HepG2 (cell line): Measurements from ENCODE around the gene EPHA2. TPM values are rescaled to one million over a fixed set of nuclear protein-coding genes. Genes with fewer than 3 reads are reported as not detected.

Experiments used
- ESRRA ChIP-seq: sonication (generic); formaldehyde crosslinking; IDR thresholded peaks from 2 replicates; pipeline ENCODE4 v1.5.1; 2020; ENCODE audit warnings: mild to moderate bottlenecking, low read depth, missing genetic modification reagents
- ETV6 ChIP-seq: sonication (generic); formaldehyde crosslinking; conservative IDR thresholded peaks from 2 replicates; pipeline ENCODE4 v1.4.0; 2020; ENCODE audit warnings: missing genetic modification reagents
- HNF4G ChIP-seq, 2 experiments: sonication (generic) in 1 of 2; formaldehyde crosslinking in 1 of 2; IDR thresholded peaks; 2 replicates each; pipeline versions ENCODE4 v1.4.0 to v1.6.1; 2011 to 2020; ENCODE audit warnings: borderline replicate concordance in 2 of 2, low read depth in 2 of 2, mild to moderate bottlenecking in 2 of 2, low read length in 1 of 2, missing genetic modification reagents in 1 of 2, moderate library complexity in 1 of 2
- KDM5B ChIP-seq: sonication (generic); formaldehyde crosslinking; IDR thresholded peaks from 2 replicates; pipeline ENCODE4 v1.4.0; 2020; ENCODE audit warnings: missing genetic modification reagents, mild to moderate bottlenecking, borderline replicate concordance
- KLF16 ChIP-seq, 2 experiments: sonication (generic) in 1 of 2; formaldehyde crosslinking in 1 of 2; IDR thresholded peaks; 2 replicates each; pipeline versions ENCODE4 v1.6.1 to v1.8.0; 2016 to 2023; ENCODE audit warnings: missing genetic modification reagents in 2 of 2, missing compliant biosample characterization in 1 of 2
- RFXANK ChIP-seq: IDR thresholded peaks from 2 replicates; pipeline ENCODE4 v1.6.1; 2016
- RXRB ChIP-seq: IDR thresholded peaks from 2 replicates; pipeline ENCODE4 v1.6.1; 2016; ENCODE audit warnings: borderline replicate concordance, missing genetic modification reagents, missing compliant biosample characterization
- TCF7 ChIP-seq: sonication (generic); IDR thresholded peaks from 2 replicates; pipeline ENCODE4 v1.6.1; 2016; ENCODE audit warnings: antibody characterized with exemption, low read depth
- ZFP90 ChIP-seq: sonication (generic); formaldehyde crosslinking; IDR thresholded peaks from 2 replicates; pipeline ENCODE4 v1.8.0; 2022; ENCODE audit warnings: missing genetic modification reagents, mild to moderate bottlenecking, inconsistent platforms, borderline replicate concordance
- ZNF230 ChIP-seq: sonication (generic); formaldehyde crosslinking; IDR thresholded peaks from 2 replicates; pipeline ENCODE4 v1.4.0; 2020; ENCODE audit warnings: mild to moderate bottlenecking, missing genetic modification reagents
- ZNF33B ChIP-seq: sonication (generic); formaldehyde crosslinking; IDR thresholded peaks from 2 replicates; pipeline ENCODE4 v1.5.1; 2020; ENCODE audit warnings: mild to moderate bottlenecking, missing genetic modification reagents
- ZNF543 ChIP-seq: sonication (generic); formaldehyde crosslinking; IDR thresholded peaks from 2 replicates; pipeline ENCODE4 v1.4.0; 2020; ENCODE audit warnings: mild to moderate bottlenecking, missing genetic modification reagents
- ZNF768 ChIP-seq: sonication (generic); formaldehyde crosslinking; IDR thresholded peaks from 2 replicates; pipeline ENCODE4 v1.4.0; 2020; ENCODE audit warnings: missing genetic modification reagents
- ZNF773 ChIP-seq: sonication (generic); formaldehyde crosslinking; IDR thresholded peaks from 2 replicates; pipeline ENCODE4 v1.4.0; 2020; ENCODE audit warnings: missing genetic modification reagents, borderline replicate concordance
- polyA plus RNA-seq, 8 experiments: library from polyadenylated mRNA; depleted of rRNA in 3 of 8; stranded (reverse) in 7 of 8; unstranded in 1 of 8; fragments of >200 nt; fragmentation: Illumina TruSeq in 4 of 8; extraction: Trizol in 4 of 8; gene quantifications; 2 replicates each; pipeline versions ENCODE4 v1.2.1 to v1.2.3, GENCODE V29; 2011 to 2016; ENCODE audit warnings: low read depth in 4 of 8, missing spikeins in 1 of 8, mixed read lengths in 1 of 8; ENCODE audit not compliant: insufficient read depth in 1 of 8
- total RNA-seq, 5 experiments: library from RNA; depleted of rRNA; stranded (reverse); fragments of >200 nt; fragmentation: Illumina TruSeq; extraction: Trizol; gene quantifications; 2 replicates each; pipeline ENCODE4 v1.2.3, GENCODE V29; 2016; ENCODE audit warnings: low read depth in 1 of 5
- TF ChIP-seq, protein P1 (sequence below): sonication (generic); formaldehyde crosslinking; conservative IDR thresholded peaks from 2 replicates; pipeline ENCODE4 v1.8.1; 2023; ENCODE audit warnings: missing genetic modification reagents
- TF ChIP-seq, protein P2 (sequence below): sonication (generic); formaldehyde crosslinking; IDR thresholded peaks from 2 replicates; pipeline ENCODE4 v1.5.0; 2020; ENCODE audit warnings: mild to moderate bottlenecking, missing genetic modification reagents
- TF ChIP-seq, protein P3 (sequence below): IDR thresholded peaks from 2 replicates; pipeline ENCODE4 v1.6.1; 2016; ENCODE audit warnings: mild to moderate bottlenecking
- TF ChIP-seq, protein P4 (sequence below): sonication (generic); formaldehyde crosslinking; IDR thresholded peaks from 2 replicates; pipeline ENCODE4 v1.4.0; 2020; ENCODE audit warnings: mild to moderate bottlenecking, low read depth, missing genetic modification reagents
- TF ChIP-seq, protein P5 (sequence below): sonication (generic); formaldehyde crosslinking; IDR thresholded peaks from 2 replicates; pipeline ENCODE4 v1.9.0; 2021; ENCODE audit warnings: missing genetic modification reagents, borderline replicate concordance

Gene EPHA2
- total and polyA plus RNA-seq, 2 of the 13 experiments (the other 11 are each of a cell fraction or from before 2014, with no cell fraction given), result 33.6 to 53.6 TPM

DNA sequence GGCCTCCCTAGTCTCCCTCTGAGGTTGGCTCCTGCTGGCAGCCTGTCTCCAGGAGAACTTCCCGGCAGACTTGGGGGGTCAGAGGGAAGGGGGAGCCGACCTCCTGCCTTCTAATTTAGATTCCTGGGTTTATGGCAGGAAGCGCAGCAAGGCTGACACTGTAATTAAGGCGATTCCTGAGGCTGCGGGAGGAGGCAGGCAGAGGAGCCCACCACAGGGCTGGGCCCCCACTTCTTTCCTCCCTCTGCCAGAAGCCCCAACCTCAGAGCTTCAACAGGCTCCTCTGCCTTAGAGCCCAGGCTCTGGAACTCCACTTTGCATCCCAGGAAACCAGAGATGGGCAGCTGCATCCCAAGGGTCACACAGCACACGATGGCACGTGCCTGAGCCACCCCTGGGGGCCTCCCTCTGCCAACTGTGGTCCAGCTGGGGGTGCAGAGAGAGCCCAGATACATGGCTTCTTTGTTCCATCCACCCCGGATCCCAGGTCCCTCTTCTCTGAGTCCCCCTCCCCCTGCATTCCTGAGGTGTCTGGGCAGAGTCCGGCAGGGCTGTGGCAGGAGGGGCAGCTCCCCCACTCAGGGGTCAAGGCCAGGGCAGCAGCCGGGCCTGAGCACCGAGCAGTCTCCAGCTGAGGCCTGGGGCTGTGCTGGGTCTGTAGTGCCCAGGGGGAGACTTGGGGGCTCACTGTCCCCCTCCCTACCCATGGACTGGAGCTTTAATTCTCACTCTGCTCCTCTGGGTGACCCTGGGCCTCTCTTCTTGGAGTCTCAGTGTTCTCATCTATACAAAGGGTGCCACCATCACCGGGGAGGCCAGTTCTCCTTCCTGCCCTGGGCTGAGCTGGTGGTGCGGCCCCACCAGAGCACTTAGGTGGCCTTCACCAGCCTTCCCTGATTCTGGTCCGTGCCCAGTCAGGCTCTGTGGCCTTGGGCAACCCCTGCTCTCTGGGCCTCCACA is 43.0 kb downstream of the EPHA2 start (continued):
- TF ChIP-seq KDM5B (CRISPR knock-in tag) (peak; percentile 47; the same call in 1 of the 2 replicates), ESRRA (CRISPR knock-in tag) (0 out of 2 replicates have a peak, but pooled peaks have one; percentile 68), ZNF768 (CRISPR knock-in tag) (peak; percentile 100), RFXANK (CRISPR knock-in tag) (no peak), ZNF773 (no peak), ZNF33B (CRISPR knock-in tag) (0 out of 2 replicates have a peak, but pooled peaks have one; percentile 20), ZNF543 (CRISPR knock-in tag) (0 out of 2 replicates have a peak, but pooled peaks have one; percentile 27), TCF7 (no peak), ZNF230 (CRISPR knock-in tag) (0 out of 2 replicates have a peak, but pooled peaks have one; percentile 27), ETV6 (CRISPR knock-in tag) (no peak), RXRB (CRISPR knock-in tag) (peak; percentile 98), HNF4G (IDR thresholded peaks at IDR 0.05; ENCODE audit: borderline replicate concordance, low read depth, low read length) (peak; percentile 93), HNF4G (CRISPR knock-in tag; IDR thresholded peaks at IDR 0.05; ENCODE audit: borderline replicate concordance, low read depth) (peak; percentile 64; the same call in 1 of the 2 replicates), KLF16 (CRISPR knock-in tag; IDR thresholded peaks at IDR 0.05) (0 out of 4 replicates have a peak, but pooled peaks of 1 of the 2 experiments have one; percentile 39), ZFP90 (peak; percentile 62; the same call in 1 of the 2 replicates)
- TF ChIP-seq, protein P1, sequence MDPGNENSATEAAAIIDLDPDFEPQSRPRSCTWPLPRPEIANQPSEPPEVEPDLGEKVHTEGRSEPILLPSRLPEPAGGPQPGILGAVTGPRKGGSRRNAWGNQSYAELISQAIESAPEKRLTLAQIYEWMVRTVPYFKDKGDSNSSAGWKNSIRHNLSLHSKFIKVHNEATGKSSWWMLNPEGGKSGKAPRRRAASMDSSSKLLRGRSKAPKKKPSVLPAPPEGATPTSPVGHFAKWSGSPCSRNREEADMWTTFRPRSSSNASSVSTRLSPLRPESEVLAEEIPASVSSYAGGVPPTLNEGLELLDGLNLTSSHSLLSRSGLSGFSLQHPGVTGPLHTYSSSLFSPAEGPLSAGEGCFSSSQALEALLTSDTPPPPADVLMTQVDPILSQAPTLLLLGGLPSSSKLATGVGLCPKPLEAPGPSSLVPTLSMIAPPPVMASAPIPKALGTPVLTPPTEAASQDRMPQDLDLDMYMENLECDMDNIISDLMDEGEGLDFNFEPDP, result no peak
- TF ChIP-seq, protein P2, sequence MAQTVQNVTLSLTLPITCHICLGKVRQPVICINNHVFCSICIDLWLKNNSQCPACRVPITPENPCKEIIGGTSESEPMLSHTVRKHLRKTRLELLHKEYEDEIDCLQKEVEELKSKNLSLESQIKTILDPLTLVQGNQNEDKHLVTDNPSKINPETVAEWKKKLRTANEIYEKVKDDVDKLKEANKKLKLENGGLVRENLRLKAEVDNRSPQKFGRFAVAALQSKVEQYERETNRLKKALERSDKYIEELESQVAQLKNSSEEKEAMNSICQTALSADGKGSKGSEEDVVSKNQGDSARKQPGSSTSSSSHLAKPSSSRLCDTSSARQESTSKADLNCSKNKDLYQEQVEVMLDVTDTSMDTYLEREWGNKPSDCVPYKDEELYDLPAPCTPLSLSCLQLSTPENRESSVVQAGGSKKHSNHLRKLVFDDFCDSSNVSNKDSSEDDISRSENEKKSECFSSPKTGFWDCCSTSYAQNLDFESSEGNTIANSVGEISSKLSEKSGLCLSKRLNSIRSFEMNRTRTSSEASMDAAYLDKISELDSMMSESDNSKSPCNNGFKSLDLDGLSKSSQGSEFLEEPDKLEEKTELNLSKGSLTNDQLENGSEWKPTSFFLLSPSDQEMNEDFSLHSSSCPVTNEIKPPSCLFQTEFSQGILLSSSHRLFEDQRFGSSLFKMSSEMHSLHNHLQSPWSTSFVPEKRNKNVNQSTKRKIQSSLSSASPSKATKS, result no peak
- TF ChIP-seq, protein P3, sequence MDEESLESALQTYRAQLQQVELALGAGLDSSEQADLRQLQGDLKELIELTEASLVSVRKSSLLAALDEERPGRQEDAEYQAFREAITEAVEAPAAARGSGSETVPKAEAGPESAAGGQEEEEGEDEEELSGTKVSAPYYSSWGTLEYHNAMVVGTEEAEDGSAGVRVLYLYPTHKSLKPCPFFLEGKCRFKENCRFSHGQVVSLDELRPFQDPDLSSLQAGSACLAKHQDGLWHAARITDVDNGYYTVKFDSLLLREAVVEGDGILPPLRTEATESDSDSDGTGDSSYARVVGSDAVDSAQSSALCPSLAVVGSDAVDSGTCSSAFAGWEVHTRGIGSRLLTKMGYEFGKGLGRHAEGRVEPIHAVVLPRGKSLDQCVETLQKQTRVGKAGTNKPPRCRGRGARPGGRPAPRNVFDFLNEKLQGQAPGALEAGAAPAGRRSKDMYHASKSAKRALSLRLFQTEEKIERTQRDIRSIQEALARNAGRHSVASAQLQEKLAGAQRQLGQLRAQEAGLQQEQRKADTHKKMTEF (CRISPR knock-in tag), result peak; percentile 63; the same call in 1 of the 2 replicates
- TF ChIP-seq, protein P4, sequence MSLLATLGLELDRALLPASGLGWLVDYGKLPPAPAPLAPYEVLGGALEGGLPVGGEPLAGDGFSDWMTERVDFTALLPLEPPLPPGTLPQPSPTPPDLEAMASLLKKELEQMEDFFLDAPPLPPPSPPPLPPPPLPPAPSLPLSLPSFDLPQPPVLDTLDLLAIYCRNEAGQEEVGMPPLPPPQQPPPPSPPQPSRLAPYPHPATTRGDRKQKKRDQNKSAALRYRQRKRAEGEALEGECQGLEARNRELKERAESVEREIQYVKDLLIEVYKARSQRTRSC, result no peak
- TF ChIP-seq, protein P5, sequence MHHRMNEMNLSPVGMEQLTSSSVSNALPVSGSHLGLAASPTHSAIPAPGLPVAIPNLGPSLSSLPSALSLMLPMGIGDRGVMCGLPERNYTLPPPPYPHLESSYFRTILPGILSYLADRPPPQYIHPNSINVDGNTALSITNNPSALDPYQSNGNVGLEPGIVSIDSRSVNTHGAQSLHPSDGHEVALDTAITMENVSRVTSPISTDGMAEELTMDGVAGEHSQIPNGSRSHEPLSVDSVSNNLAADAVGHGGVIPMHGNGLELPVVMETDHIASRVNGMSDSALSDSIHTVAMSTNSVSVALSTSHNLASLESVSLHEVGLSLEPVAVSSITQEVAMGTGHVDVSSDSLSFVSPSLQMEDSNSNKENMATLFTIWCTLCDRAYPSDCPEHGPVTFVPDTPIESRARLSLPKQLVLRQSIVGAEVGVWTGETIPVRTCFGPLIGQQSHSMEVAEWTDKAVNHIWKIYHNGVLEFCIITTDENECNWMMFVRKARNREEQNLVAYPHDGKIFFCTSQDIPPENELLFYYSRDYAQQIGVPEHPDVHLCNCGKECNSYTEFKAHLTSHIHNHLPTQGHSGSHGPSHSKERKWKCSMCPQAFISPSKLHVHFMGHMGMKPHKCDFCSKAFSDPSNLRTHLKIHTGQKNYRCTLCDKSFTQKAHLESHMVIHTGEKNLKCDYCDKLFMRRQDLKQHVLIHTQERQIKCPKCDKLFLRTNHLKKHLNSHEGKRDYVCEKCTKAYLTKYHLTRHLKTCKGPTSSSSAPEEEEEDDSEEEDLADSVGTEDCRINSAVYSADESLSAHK (CRISPR knock-in tag), result no peak
